HTERT RPE-1 (cell line): ENCODE results near the gene CARD11.

Experiments
- in situ Hi-C: fragments of 300-500 bp; cut with MboI; formaldehyde crosslinking; loops from 4 replicates; pipeline ENCODE4 v1.14.3; 2020; ENCODE audit warnings: low sequenced_read_pairs

CARD11 gene

DNA sequence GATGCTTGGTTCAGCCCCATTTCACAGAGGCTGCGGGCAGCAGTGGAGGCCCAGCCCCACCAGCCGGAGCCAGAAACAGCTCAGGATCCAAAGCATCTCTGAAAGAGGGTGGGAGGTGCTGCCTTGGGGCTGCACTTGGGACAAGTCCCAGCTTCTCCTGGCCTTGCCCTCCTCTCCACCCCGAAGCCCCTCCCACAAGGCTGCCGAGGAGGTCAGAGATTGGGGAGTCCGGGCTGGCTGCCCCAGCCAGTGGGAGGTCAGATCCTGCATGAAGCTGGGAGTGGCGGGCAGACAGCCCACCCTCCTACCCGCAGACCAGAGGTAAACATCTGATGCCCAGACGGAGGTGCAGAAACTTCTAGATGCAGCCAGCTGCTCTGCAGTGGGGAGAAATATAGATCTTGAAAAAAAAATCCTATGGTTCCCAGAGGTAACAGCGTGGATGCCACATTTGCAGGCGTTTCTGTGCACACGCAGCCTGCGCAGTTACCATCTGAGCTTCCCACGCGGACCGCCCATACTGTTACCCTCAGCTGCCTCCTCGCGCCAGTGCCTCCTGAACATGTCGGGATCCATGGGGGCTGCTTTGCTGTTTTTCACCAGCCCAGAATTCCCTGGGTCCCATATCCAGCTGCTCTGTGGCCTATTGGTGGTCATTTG lies 162.7 kb downstream of the CARD11 start:
- in situ Hi-C loops = no loop called here

- in situ Hi-C loops = no loop called here
Measured at GRCh38 chr7:2880051-2880450, 163.6 kb downstream of the CARD11 start.

DNA sequence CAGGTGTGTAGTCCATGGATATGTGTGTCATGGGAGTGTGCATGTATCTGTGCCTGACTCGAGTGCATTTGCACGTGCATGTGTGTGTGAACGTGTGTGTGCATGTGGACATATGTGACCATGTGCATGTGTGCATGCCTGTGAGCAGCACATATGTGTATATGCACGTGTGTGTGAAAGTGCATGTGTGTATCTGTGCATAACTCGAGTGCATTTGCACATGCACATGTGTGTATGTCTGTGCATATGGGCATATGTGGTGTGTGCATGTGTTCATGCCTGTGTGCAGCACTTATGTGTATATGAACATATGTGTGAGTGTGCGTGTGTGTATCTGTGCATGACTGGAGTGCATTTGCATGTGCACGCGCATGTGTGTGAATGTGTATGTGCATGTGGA lies 164.3 kb downstream of the CARD11 start:
- in situ Hi-C loops = no loop called here

GRCh38 chr7:2878306-2878705 lies 165.4 kb downstream of the CARD11 start:
- in situ Hi-C loops = no loop called here

GRCh38 chr7:2876031-2876731 lies 167.5 kb downstream of the CARD11 start:
- in situ Hi-C loops = no loop called here

DNA sequence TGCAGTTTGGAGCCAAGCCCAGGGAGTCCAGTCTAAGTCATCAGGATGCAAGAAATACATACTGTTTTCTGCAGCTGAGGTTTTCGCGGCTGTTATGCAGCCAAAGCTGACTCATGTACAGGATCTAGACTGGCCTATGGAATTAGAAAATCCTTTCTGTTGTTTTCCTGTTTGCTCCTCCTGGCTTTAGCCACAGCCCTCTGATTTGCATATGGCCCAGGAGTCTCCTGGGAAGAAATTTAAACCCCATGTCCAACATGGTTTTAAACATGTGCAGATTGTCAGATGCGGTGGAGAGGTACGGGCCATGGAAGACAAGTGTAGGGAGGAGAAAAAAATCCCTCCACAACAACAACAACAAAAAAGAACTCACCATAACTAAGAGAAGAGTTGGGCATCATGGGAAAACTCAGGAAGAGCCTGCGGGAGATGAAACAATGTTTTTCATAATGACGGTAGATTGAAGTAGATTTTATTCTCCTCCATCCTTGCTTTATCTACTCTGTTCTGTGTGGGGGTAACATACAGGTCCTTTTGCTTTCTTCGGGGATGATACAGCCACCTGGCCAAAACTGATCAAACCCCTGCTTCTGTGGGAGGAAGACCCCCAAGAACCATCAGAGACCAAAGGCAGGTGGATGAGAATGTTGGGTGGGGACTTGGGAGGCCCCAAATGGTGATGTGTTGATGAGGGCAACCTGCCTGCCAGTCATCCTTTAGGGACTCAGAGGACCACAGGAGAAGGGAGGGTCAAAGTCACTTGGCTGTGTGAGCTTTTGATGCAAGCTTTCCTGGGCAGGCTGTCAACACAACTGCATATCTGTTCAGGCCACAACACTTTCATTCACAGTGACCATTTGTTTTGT lies 169.7 kb downstream of the CARD11 start:
- in situ Hi-C loops = no loop called here

- in situ Hi-C loops = no loop called here
Measured at GRCh38 chr7:2873146-2873545, 170.5 kb downstream of the CARD11 start.

GRCh38 chr7:2872296-2872874 lies 171.3 kb downstream of the CARD11 start:
- in situ Hi-C loops = no loop called here

DNA sequence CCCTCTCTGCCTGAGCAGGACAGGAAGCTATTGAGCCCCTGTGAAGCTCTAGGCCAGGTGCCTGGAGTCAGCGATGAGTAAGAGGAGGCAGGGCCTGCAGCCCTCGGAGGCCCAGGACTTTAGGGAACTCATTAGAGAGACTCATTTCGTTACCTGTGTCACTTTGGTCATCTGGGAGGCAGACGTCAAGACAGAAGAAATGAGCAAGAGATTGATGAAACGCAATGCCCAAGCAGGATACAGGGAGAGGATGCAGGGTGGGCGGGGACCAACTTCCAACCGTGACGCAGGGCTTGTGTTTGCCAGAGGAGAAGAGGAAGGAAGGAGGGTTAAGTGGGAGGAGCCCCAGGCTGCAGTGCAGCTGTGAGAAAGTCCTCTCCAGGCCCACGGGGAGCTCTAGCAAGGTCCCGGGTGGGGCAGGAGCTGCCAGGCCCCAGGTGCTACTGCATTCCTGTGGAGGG lies 173.2 kb downstream of the CARD11 start:
- in situ Hi-C loops = no loop called here

- in situ Hi-C loops = no loop called here
Measured at GRCh38 chr7:2869981-2870380, 173.7 kb downstream of the CARD11 start.

DNA sequence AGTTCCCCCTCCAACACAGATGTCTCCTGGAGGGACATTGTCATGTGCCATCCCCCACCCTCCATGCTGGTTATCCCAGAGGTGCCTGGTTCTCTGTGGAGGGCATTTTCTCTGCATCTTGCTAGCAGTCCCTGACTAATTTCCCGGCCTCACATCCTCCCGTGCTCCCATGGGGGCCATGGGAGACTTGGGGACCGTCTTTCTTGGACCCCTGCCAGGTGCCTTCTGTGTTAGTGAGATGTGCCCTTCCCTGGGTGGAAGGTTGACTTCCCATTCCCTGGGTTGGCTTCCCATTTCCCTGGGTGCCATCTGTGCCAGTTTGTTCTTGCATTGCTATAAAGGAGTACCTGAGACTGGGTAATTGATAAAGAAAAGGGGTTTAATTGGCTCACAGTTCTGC lies 177.1 kb downstream of the CARD11 start:
- in situ Hi-C loops = no loop called here

GRCh38 chr7:2864999-2865670 lies 178.5 kb downstream of the CARD11 start:
- in situ Hi-C loops = no loop called here

GRCh38 chr7:2864204-2864985 lies 179.3 kb downstream of the CARD11 start:
- in situ Hi-C loops = no loop called here

GRCh38 chr7:2863461-2864066 lies 180.1 kb downstream of the CARD11 start:
- in situ Hi-C loops = no loop called here

DNA sequence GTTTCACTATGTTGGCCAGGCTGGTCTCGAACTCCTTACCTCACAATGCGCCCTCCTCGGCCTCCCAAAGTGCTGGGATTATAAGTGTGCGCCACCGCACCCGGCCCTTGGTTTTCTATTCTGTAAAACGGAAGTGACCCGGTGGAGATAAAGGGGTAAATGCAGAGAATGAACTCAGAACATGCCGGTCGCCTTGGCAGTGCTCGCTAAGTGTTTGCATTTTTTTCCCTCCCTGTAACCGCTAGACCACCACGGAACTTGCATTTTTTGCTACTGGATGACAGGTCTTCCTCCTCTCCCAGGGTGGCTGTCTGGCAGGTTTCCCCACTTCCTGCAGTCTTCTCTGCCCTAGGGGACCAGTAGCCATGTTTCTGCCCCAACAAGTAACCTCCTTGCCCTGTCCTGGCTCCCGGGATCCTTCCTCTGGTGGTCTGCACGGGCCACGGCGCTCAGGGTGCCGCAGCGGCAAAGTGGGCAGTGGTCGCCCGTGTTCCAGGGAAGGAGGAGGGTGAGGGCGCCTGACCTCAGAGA lies 180.8 kb downstream of the CARD11 start:
- in situ Hi-C loops = no loop called here

- in situ Hi-C loops = no loop called here
Measured at GRCh38 chr7:2861509-2861908, 182.2 kb downstream of the CARD11 start.

- in situ Hi-C loops = no loop called here
Measured at GRCh38 chr7:2860627-2861133, 183.0 kb downstream of the CARD11 start.

DNA sequence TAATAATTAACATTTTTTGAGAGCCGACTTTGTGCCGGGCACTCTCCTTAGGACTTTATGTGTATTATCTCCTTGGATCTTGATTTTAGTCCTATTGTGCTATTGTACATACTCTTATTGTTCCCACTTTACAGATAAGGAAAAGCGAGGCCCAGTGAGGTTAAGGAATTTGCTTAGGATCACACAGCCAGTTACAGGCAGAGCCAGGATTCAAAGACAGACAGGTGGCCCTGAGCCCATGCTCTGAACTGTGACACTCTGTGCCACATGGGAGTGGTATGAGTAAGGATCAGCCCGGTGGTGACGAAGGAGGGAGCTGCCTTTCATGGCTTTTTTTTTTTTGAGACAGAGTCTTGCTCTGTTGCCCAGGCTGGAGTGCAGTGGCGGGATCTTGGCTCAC lies 183.7 kb downstream of the CARD11 start:
- in situ Hi-C loops = no loop called here

DNA sequence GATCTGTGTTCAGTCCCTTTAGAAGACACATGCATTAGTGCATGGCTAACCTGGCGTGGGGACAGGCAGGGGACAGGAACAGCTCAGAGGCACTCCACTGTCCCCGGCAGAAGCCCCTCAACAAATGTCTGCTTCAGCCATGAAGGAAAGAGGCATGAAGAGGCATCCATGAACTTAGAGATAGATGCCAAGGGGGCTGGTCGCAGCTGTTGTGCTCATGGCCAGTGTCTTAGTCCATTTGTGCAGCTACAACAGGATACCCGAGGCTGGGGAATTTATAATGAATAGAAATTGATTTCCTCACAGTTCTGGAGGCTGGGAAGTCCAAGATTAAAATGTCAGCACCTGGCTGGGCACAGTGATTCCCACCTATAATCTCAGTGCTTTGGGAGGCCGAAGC lies 185.0 kb downstream of the CARD11 start:
- in situ Hi-C loops = no loop called here
